GM18951 (cell line): ENCODE results near the gene LPCAT1.

ENCODE experiments used
- POLR2A ChIP-seq: IDR thresholded peaks from 4 replicates; pipeline ENCODE4 v1.6.1; 2011; ENCODE audit warnings: mild to moderate bottlenecking; ENCODE audit not compliant: insufficient read length, insufficient read depth; ENCODE audit errors: extremely low read depth
- in situ Hi-C: fragments of 300-500 bp; cut with MboI; formaldehyde crosslinking; loops from one replicate; pipeline ENCODE4 v1.12.0; 2022; ENCODE audit warnings: low sequenced_read_pairs, mixed read lengths, inconsistent platforms; ENCODE audit not compliant: unreplicated experiment

The LPCAT1 gene

DNA sequence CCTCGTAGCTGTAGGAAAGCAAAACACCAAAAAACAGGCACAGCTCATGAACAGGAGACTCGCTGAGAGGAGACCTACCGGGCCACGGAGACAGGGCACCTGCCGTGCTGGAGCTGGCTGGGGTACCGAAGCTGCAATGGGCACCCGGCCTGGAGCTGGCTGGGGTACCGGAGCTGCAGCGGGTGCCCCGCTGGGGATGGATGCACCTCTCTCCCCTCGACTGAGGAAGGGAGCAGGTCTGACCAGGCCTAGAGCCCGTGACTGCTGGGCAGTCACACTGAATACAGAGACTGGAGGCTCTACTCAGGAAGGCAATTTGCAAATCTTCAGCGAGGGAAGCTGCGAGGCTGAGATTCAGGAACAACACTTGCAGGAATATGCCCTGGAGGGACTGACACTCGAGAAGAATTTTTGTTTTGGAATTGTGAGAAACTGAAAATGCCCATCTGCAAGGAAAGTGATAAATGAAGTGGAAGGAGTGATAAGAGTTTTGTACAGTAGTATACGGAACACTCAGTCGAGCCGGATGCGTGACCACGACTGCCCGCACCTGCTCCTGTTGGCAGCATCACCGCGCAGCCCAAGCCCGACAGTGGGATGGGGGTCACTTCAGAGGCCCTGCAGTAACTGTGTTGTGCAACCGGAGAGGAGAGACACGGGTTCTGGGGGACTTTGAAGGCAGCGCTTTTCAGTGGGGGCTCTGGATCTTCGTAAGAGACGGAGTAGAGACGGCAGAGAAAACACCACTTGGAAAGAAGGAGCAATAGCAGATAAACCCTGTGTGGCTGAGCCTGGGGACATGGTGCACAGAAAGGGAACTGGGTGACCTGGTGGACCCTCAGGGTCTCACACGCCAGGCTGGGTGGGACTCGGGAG is 27.9 kb upstream of the LPCAT1 start:
- in situ Hi-C loops, result no loop called here
- TF ChIP-seq POLR2A, result no peak

DNA sequence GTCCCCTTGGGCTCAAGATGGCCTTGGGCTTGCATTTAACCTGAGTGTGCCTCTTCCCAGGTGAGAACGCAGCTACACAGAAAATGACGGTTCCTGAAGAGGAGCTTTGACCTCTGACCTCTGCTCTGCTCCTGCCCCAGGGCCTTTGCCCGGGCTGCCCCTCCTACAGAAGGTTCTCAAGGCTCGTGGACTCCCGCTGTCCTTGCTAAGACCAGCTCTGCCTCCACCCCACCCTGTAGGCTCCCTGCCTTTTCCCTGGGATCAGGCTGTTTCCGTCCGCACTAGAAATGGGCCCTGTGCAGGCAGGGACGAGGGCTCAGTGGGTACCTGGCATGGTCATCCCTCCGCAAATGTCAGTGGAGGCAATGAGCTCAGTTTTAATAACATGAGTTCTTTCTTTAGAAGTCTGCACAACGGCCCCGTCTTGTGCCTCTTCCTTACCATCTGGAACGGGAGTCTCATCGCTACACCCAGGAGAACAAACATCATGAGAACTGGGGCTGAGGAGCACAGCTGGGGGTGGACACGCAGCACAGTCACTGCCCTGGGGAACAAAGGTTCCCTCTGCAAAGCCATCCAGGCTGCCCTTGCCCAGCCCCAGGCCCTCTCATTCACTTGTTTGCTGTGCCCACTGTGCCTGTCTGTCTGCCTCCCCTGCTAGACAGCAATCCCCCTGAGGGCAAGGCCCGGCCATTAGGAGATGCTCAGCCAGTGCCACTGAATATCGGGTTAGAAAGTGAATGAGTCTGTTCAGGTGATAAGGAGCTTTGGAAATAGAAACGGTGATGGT is 26.7 kb upstream of the LPCAT1 start:
- TF ChIP-seq POLR2A, result no peak
- in situ Hi-C loops, result no loop called here

DNA sequence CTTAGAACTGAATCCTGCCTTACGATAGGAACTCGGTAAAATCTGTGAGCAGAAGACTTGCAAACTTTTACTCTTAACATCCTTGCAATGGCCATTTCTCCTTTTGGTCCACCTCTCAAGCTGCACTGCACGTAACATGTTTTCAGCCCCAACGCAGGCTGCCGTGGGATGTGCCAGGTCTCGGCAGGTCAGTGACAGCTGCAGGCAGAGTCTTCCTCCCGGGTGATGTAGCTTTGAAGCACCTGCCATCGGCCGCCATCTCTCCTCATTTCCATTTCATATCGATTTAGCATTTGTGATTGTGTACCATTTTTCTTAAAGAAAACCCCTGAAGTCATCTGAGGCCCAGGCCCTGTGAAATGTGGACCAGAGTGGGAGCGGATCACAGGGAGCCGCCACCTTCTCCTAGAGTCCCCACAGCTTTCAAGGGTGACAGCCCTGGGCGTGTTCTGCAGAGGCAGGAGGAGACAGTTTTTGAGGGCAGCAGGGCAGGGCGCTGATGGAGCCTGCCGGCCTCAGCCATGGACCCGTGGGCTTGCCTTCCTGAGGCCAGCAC is 25.8 kb upstream of the LPCAT1 start:
- in situ Hi-C loops, result no loop called here
- TF ChIP-seq POLR2A, result no peak

DNA sequence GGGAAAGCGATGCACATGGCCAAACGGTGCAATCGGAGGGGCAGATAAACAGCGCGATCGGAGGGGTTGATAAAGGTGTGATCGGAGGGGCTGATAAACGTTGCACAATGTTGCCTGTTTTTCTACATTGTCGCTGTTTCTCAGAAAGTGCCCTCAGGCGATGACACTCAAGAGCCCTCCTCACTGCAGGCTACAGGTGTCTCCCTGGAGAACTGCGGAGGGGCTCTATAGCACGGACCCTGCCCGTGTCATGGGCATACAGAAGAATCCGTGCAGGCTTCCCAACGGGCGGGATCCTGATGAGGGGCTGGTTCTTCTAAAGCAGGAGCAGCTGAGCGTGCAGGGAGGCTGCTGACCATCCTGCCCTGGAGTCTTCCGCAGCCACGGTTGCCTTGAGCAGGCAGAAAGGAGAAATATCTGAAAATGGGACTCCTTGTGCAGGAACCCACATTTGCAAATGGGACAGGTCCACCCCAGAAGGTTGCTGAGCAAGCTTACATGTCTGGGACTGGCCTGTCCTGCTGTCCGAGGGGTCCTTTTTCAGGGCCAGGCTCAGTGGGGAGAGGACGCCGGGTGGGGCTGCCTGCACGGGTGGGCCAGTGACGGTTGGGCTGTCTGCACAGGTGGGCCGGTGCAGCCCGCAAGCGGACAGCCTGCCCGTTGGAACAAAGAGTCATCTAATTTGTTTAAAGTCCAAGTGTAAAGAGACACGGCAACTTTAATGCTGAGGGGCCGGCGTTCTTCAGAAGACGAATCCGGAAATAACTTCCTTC is 25.1 kb upstream of the LPCAT1 start:
- no peak for TF ChIP-seq POLR2A
- in situ Hi-C loops, result no loop called here

DNA sequence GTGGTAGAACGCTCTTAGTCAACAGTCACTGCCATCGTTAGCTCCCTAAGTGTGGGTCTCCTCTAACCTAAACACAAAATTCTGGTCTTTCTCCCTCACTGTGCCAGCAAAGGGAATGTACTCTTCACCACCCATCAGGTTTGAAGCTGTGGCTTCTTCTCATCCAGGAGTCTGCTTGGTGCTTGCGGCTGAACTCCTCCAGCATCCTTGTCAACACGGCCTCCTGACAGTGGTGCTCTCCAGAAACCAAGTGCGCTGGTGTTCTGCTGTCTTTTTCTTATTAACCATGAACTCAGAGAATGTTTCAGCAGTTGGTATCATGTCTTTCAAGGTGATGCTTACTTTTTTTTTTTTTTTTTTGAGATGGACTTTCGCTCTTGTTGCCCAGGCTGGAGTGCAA is 23.9 kb upstream of the LPCAT1 start:
- in situ Hi-C loops, result no loop called here
- no peak for TF ChIP-seq POLR2A

DNA sequence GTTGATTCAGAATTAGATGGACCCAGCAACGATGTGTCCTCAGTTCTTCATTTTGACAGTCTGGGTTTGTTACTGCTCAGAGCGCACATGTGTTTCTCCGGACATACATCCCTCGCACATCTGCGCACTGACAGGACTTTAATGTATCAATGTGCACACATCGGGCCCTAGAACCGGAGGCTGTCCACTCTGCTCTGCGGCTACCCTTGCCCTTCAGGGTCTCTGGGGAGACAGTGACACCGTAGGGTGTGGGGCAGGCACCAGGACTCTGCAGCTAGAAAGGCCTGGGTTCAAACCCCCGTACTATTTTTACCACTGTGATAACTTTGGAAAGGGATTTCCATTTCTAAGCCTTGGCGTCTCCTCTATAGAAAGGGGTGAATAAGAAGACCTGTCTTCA is 23.5 kb upstream of the LPCAT1 start:
- in situ Hi-C loops, result no loop called here

DNA sequence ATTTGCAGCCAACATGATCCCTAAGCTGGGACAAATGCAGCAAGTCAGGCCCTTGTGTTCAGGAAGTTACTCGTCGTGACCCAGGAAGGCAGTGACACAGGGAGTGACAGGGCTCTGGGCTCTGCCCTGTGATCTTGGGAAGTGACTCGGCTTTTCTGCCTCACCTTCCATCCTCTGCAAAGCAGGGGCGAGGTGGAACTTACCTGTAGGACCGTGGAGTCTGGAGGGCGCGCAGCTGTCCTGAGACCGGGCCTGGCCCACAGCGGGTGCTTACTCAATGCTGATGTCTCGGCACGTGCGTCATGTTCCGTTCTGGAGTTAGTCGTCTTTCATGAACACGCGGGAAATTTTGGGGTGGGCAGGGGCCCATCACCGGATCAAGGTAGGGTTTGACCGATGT is 22.8 kb upstream of the LPCAT1 start:
- in situ Hi-C loops, result no loop called here
- no peak for TF ChIP-seq POLR2A

More for the DNA sequence above, 23.5 kb upstream of the LPCAT1 start:
- no peak for TF ChIP-seq POLR2A

DNA sequence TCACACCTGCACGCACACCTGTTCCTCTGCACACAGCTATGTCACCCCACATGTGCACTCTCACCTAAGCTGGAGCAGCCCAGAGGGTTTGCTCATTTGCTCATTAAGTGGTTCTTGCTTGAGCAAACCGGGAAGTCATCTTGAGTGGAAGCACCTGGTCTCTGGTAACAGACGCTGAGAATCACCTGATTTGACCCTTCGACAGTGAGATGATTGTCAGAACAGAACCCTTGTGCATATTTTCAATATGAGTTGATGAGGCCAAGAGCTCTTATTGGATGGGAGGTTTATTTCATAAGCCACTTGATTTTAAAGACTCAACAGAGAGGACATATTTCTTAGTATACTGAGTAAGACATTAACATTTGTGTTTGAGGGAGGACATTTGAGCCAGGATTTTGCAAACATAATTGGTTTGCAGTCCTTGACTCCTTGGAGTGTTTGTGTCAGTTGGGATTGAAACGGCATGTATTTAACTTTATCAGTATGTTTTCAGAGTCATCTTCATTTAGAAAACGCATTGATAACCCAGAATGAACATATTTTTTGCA is 22.1 kb upstream of the LPCAT1 start:
- in situ Hi-C loops, result no loop called here

DNA sequence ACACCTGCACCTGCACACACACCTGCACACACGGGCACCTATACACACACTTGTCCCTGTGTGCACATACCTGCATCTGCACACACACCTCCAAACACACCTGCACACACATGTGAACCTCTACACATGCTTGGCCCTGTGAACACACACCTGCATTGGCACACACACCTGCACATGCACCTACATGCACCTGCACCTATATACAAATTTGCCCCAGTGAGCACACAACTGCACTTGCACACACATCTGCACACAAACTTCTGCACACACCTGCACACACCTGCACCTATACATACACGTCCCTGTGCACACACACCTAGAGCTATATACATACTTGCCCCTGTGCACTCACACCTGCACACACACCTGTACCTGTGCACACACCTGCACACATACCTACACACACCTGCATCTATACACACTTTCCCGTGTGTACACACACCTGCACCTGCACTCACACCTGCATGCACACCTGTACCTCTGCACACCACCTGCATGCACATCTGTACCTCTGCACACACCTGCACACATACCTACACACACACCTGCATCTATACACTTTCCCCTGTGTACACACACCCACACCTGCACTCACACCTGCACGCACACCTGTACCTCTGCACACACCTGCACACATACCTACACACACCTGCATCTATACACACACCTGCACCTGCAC is 21.5 kb upstream of the LPCAT1 start:
- no peak for TF ChIP-seq POLR2A
- in situ Hi-C loops, result no loop called here

More for the DNA sequence above, 22.1 kb upstream of the LPCAT1 start:
- no peak for TF ChIP-seq POLR2A

DNA sequence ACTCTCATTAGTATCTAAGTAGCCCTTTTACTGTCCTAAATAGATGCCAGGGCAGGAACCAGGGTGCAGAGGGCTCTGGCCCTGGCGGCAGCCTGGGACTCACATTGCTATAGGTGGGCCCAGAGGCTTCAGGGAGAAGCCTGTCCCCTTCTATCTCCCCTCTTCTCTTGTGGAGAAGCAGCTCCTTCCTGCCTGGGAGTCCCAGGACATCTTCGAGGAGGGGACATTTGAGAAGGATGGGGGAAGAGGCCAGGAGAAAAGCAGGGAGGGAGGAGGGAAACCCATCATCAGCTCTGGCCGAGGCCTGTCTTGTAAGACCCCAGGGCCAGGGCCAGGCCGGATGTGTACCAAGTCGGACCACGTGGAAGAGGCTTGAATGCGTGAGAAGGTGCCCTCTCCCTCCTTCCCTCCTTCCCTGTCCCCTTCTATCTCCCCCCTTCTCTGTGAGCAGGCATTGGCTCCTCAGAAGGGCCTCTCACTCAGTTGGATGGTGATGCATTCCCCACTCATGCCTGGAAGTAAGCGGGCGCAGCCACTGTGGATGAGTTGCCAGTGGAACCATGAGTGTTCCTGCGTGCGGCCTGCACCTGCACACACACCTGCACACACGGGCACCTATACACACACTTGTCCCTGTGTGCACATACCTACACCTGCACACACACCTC is 20.7 kb upstream of the LPCAT1 start:
- TF ChIP-seq POLR2A, result no peak
- in situ Hi-C loops, result no loop called here

DNA sequence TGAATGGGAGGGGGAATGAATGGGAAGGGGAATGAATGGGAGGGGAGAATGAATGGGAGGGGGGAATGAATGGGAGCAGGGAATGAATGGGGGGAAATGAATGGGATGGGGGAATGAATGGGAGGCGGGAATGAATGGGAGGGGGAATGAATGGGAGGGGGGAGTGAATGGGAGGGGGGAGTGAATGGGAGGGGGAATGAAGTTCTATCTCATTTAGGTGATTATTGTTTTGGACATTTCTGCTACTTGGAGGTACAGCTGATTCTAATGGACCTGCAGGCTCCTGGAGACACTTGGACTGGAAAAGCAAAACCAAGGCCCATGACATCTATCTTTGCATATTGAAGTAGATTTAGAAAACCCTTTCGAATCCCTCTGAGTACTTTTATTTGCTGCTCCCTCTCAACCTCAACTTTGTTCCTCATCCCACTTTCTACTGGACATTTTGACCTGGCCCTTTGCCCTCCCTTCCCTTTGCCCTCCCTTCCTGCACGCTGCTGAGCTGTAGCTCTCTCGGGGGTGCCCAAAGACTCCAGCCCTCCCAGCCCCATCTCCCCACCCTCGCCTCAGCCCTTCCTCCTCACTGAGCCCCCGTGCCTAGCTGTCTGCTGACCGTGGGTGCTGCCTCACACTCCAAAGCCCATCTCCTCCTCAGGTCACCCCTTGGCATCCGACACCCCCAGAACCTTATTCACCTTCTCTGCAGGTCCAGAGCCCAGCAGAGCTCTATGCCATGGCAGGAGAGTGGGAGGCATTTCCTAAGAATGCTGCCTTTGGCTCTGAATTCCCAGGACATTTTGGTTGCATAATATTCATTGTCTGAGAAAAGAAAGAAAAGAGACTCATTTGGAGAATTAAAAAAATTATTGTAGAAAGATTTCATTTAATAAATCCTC is 19.9 kb upstream of the LPCAT1 start:
- in situ Hi-C loops, result no loop called here
- no peak for TF ChIP-seq POLR2A
